SK-N-DZ (cell line): ENCODE results near the gene SINHCAF.
"Not testable (repeated sequence)": the region's sequence is repeated elsewhere in the genome, so short reads cannot be mapped to it uniquely, and the experiment has no call there.

ENCODE experiments used
- DNase-seq: peaks from one replicate; pipeline ENCODE4 v3.0.0-alpha.2; 2015; ENCODE audit warnings: low spot score

The SINHCAF gene

GRCh38 chr12:31309279-31309678 is 16.7 kb downstream of the SINHCAF start:
- DNase-seq, result no peak

DNA sequence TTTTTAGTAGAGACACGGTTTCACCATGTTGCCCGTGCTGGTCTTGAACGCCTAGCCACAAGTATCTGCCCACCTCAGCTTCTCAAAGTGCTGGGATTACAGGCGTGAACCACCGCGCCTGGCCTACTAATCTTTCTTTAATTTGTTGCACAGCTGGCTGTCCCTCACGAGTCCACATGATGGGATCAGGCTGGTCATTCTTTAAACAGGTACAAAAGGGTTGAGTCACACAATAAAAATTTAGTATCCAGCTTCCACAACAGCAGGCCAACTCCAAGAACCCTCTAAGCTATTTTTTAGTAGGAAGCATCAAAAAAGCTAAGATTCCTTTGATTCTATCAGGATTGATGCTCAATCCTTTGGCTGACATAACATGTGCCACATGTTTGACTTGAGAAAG is 17.8 kb downstream of the SINHCAF start:
- no peak for DNase-seq

- DNase-seq, result no peak
These were observed 19.1 kb downstream of the SINHCAF start for GRCh38 chr12:31306866-31307265.

DNA sequence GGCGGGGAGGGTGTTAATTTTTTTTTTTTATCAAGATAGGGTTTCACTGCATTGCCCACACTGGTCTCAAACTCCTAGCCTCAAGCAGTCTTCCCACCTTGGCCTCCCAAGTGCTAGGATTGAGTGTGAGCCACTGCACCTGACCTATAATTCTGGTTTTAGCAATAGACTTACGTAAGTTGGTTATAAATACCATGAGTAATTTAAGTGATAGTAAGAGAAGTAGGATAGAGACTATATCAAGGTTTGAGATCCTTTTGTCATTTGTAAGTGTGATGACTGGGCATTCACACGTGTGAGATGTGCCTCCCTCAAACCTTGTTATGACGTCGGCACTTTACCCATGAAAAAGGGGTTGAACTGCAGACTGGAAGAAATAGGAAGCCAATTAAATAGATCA is 22.5 kb downstream of the SINHCAF start:
- DNase-seq, result no peak

DNA sequence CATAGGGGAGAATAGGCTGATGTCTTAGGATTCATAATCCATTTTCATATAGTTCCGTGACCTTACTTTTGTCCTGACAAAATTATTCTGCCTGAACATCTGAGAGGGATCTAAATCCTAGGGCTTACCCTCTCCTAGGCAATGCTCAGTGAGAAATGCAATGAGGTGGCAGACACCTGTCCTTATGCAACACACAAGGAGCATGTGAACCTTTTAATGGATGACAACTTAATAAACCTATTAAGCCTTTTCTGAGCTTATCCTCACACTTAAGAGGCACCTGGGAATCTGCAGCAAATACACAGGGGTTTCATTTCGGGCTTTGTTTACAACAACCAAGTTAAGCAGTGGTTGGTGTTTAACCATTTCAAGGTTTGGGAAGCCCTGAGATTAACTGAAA is 24.6 kb downstream of the SINHCAF start:
- no peak for DNase-seq

GRCh38 chr12:31300783-31301182 is 25.2 kb downstream of the SINHCAF start:
- peak; percentile 27 for DNase-seq

- DNase-seq, result no peak
These were observed 25.6 kb downstream of the SINHCAF start for GRCh38 chr12:31300341-31300740.

DNA sequence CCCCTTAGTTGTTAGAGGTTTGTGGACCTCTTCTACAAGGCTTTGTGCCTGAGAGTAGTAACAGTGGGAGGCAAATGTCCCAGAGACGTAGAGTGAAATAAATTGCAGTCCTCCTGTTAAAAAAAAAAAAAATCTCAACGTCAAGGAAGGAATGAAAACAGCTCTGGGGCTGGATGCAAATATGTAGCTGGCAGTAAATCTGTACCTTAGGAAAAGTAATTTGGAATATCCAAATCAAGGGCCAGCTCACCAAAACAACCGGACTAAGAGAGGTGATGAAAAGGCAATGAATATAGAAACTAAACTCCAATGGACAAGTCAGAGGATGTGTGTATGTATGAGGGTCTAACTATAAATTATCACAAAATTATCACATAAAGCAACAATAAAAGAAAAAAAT is 27.0 kb downstream of the SINHCAF start:
- DNase-seq, result no peak

- no peak for DNase-seq
These were observed 27.4 kb downstream of the SINHCAF start for GRCh38 chr12:31298515-31298910.

GRCh38 chr12:31297572-31298514 is 28.1 kb downstream of the SINHCAF start:
- no peak for DNase-seq

DNA sequence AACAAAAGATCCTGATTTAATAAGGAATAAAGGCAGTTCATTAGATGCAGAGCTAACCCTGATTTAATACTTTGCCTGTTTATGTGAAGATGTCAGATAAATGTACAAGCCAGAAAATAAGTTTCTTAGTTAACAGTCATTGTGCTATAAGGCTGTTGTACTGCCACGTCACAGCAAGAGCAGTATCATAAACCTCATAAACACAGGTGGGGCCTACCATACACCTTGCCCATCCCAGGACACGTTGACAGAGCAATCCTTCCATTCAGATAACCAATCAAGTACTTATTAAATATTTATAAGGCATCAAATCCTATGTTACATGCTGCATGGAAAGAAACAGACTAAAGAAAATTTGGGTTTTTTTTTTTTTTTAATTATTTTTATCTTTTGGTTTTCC is 36.5 kb downstream of the SINHCAF start:
- DNase-seq, result no peak

- DNase-seq, result no peak
These were observed 37.6 kb downstream of the SINHCAF start for GRCh38 chr12:31288381-31288780.

DNA sequence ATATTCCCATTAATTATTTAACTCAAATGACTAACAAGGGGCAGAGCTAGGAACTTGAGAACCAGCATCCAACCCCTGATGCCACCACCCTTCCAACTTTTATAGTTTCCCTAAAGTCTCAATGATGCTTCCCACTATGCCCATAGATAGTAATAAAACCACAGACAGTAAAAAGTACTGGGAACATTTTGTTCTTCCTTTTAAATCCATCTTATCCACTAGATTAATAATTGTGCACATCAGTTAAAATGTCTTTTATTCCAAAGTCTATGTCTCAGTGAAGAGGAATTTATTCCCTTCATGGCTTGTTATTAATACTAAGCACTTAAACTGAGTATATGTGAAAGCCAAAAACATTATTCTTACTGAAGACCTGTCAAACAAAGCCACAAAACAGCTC is 45.8 kb downstream of the SINHCAF start:
- DNase-seq, result no peak

DNA sequence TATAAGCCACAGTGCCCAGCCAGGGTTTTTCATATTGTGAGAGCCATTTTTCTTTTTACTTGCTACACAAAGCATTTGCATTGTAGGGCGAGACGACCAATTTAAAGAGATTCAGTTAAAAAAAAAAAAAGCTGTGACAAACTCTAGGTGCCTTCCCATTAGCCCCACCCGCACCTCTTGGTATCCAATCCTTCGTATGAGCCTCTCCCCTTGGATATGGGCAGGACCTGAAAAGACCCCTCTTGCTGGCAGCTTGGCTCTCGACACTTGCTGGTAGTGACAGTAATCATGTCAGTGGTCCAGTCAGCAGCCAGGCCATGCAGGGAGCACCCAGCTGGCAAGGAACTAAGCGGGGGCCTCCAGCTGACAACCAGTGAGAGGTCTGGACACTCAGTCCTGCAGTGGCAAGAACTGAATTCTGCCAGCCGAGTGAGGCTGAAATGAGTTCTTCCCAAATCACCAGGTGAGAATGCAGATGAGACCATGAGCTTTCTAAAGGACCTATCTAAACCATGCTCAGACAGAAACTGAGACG is 46.5 kb downstream of the SINHCAF start:
- no peak for DNase-seq

- DNase-seq, result no peak
These were observed 47.1 kb downstream of the SINHCAF start for GRCh38 chr12:31278832-31279231.

- DNase-seq, result no peak
These were observed 47.5 kb downstream of the SINHCAF start for GRCh38 chr12:31278424-31278823.

- DNase-seq, result no peak
These were observed 48.9 kb downstream of the SINHCAF start for GRCh38 chr12:31277081-31277480.

- no peak for DNase-seq
These were observed 50.5 kb downstream of the SINHCAF start for GRCh38 chr12:31275491-31275890.

- DNase-seq, result no peak
These were observed 51.2 kb downstream of the SINHCAF start for GRCh38 chr12:31274520-31275300.

- DNase-seq, result not testable (repeated sequence)
These were observed 52.2 kb downstream of the SINHCAF start for GRCh38 chr12:31273794-31274193.

DNA sequence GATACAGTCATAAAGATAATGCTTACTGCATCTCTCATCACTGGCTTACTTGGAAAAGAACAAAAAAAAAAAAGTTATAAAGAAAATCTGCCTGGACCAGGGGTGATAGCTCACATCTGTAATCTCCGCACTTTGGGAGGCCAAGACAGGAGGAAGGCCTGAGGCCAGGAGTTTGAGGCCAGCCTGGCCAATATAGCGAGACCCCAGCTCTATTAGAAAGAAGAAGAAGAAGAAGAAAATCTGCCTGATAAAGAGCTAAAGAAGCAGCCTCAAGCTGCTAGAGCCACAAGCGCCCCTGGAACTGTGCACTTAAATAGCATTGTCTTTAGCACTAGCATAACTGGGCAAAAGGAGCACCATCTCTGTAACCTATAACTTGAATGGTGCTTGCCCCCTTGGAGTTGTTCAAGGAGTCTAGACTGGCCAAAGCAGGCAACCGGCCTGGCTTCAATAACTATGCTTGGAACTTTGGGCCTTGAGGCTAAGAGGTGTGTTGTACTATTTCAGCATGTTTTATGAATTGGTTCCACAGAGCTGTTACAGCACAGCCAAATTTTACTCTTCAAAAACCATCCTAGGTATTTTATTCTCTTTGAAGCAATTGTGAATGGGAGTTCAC is 53.2 kb downstream of the SINHCAF start:
- DNase-seq, result no peak

GRCh38 chr12:31267966-31268365 is 58.0 kb downstream of the SINHCAF start:
- DNase-seq, result no peak
